SHP77 (cell line): ENCODE measurements around the gene ZSCAN20.
"Not testable (repeated sequence)": the region's sequence is repeated elsewhere in the genome, so short reads cannot be mapped to it uniquely, and the experiment has no call there.

Experiments used
- DNase-seq, 2 experiments: peaks; one replicate each; lab custom pipeline; 2025; lab: John Stamatoyannopoulos, UW

Gene ZSCAN20

GRCh38 chr1:33488624-33489023 is 16.2 kb downstream of the ZSCAN20 start:
- DNase-seq = no peak

GRCh38 chr1:33494929-33495328 is 22.5 kb downstream of the ZSCAN20 start:
- DNase-seq = no peak

GRCh38 chr1:33497410-33497809 is 25.0 kb downstream of the ZSCAN20 start:
- DNase-seq = no peak

- DNase-seq = no peak
Measured at GRCh38 chr1:33500547-33500946, 28.1 kb downstream of the ZSCAN20 start.

GRCh38 chr1:33501309-33501708 is 28.9 kb downstream of the ZSCAN20 start:
- no peak for DNase-seq

- DNase-seq = no peak
Measured at GRCh38 chr1:33501774-33502173, 29.3 kb downstream of the ZSCAN20 start.

GRCh38 chr1:33502726-33503125 is 30.3 kb downstream of the ZSCAN20 start:
- no peak for DNase-seq

GRCh38 chr1:33503506-33503905 is 31.1 kb downstream of the ZSCAN20 start:
- DNase-seq = no peak

- no peak for DNase-seq
Measured at GRCh38 chr1:33507661-33508060, 35.2 kb downstream of the ZSCAN20 start.

GRCh38 chr1:33508151-33508550 is 35.7 kb downstream of the ZSCAN20 start:
- no peak for DNase-seq

- DNase-seq = not testable (repeated sequence)
Measured at GRCh38 chr1:33509276-33509675, 36.8 kb downstream of the ZSCAN20 start.

- DNase-seq = no peak
Measured at GRCh38 chr1:33512226-33513011, 40.0 kb downstream of the ZSCAN20 start.

GRCh38 chr1:33515112-33515511 is 42.7 kb downstream of the ZSCAN20 start:
- DNase-seq = no peak

GRCh38 chr1:33515607-33516006 is 43.2 kb downstream of the ZSCAN20 start:
- no peak for DNase-seq

- no peak for DNase-seq
Measured at GRCh38 chr1:33516428-33516827, 44.0 kb downstream of the ZSCAN20 start.

GRCh38 chr1:33516891-33517567 is 44.6 kb downstream of the ZSCAN20 start:
- DNase-seq = no peak

GRCh38 chr1:33517596-33518250 is 45.3 kb downstream of the ZSCAN20 start:
- DNase-seq = no peak

- no peak for DNase-seq
Measured at GRCh38 chr1:33519240-33519884, 46.9 kb downstream of the ZSCAN20 start.

GRCh38 chr1:33524586-33524985 is 52.1 kb downstream of the ZSCAN20 start:
- DNase-seq = no peak

GRCh38 chr1:33527934-33528333 is 55.5 kb downstream of the ZSCAN20 start:
- no peak for DNase-seq

GRCh38 chr1:33529957-33530356 is 57.5 kb downstream of the ZSCAN20 start:
- no peak for DNase-seq

GRCh38 chr1:33532250-33532649 is 59.8 kb downstream of the ZSCAN20 start:
- no peak for DNase-seq

GRCh38 chr1:33532936-33533335 is 60.5 kb downstream of the ZSCAN20 start:
- no peak for DNase-seq
